Measurements from ENCODE around the gene RPL19. TPM values are rescaled to one million over a fixed set of nuclear protein-coding genes. Genes with fewer than 3 reads are reported as not detected.

Gene RPL19
- total RNA-seq, 6 donors from 2014 or later, result 1,356 to 1,902 (median 1,599) TPM

- Histone ChIP-seq H3K4me3 (no peak overlapping the region), H3K36me3 (peaks cover 21 to 22% (median 22%) of the 10 kb centered on the region in 4 donors), H3K27me3 (peaks cover 0 to 6% (median 0%) of the 10 kb centered on the region in 4 donors), H3K27ac (peak overlapping the region in 3 of 4 donors; percentile 1 to 86 (median 83)), H3K4me1 (peaks cover 17 to 54% (median 29%) of the 10 kb centered on the region in 4 donors), H3K9me3 (no peaks in the 10 kb centered on the region)
- 39 to 55% methylated on average over 2 to 7 of the region's 7 CpGs for WGBS, 2 donors
- DNase-seq (peak; percentile 59 to 77), ATAC-seq (ENCODE audit: low FRiP score in 2 of 2) (peak in 1 of 2 donors; percentile 47)
- no peak for TF ChIP-seq POLR2AphosphoS5 (IDR thresholded peaks at IDR 0.05)
- TF ChIP-seq CTCF (IDR thresholded peaks at IDR 0.05), result no peak
- peak in 1 of 4 donors; percentile 49 for TF ChIP-seq POLR2A (IDR thresholded peaks at IDR 0.05)
- TF ChIP-seq EP300 (IDR thresholded peaks at IDR 0.05), result no peak
These were observed 8.1 kb downstream of the RPL19 start for GRCh38 chr17:39208136-39208535.

DNA sequence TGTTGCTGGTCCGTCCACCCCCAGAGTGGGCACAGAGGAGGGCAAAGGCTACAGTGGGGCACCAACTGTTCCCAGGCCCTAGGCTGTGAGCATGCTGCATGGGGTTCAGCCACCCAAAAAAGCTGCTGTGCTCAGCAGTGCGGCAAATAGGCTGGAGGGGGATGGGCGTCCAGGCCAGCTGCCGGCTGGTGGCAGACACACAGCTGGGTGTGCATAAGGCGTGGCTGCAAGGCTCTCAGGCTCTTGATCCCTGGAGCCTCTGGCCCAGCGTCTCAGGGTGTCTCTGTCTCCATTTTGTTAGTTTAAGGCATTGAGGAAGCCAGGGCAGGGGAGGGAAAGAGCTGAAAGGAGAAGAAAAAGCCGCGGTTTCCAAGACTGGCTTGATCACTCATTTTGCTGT, 8.8 kb downstream of the RPL19 start:
- peaks cover 0 to 6% (median 0%) of the 10 kb centered on the region in 4 donors for H3K27me3 ChIP-seq
- 44 to 48% methylated on average over 8 of the region's 8 CpGs for WGBS, 2 donors
- peak; percentile 5 to 27 for ATAC-seq (ENCODE audit: low FRiP score in 2 of 2)
- peaks cover 14% of the 10 kb centered on the region in 4 donors for H3K36me3 ChIP-seq
- H3K4me1 ChIP-seq, result peaks cover 17 to 59% (median 31%) of the 10 kb centered on the region in 4 donors
- peak in 1 of 2 donors; percentile 71 for DNase-seq
- TF ChIP-seq EP300 (IDR thresholded peaks at IDR 0.05) (peak in 1 of 4 donors; percentile 14), POLR2A (IDR thresholded peaks at IDR 0.05) (no peak)
- H3K27ac ChIP-seq, result peak overlapping the region; percentile 36 to 86 (median 62)
- H3K4me3 ChIP-seq, result peak overlapping the region in 3 of 4 donors; percentile 26 to 46 (median 46)
- H3K9me3 ChIP-seq, result no peaks in the 10 kb centered on the region

- Histone ChIP-seq H3K36me3 (peaks cover 7 to 8% (median 8%) of the 10 kb centered on the region in 4 donors), H3K4me1 (peaks cover 17 to 59% (median 31%) of the 10 kb centered on the region in 4 donors), H3K27me3 (peaks cover 0 to 6% (median 0%) of the 10 kb centered on the region in 4 donors), H3K9me3 (no peaks in the 10 kb centered on the region), H3K27ac (peak overlapping the region; percentile 36 to 86 (median 62)), H3K4me3 (peak overlapping the region in 3 of 4 donors; percentile 26 to 46 (median 46))
- peak; percentile 49 to 84 for ATAC-seq (ENCODE audit: low FRiP score in 2 of 2)
- peak; percentile 92 to 94 for DNase-seq
- TF ChIP-seq POLR2A (IDR thresholded peaks at IDR 0.05), result peak in 1 of 4 donors; percentile 79
- TF ChIP-seq EP300 (IDR thresholded peaks at IDR 0.05), result peak in 1 of 4 donors; percentile 69
- TF ChIP-seq CTCF (IDR thresholded peaks at IDR 0.05), result no peak
- TF ChIP-seq POLR2AphosphoS5 (IDR thresholded peaks at IDR 0.05), result peak in 1 of 2 donors; percentile 71
- WGBS, 2 donors, result 0 to 1% methylated on average over 2 to 27 of the region's 39 CpGs
These were observed 9.4 kb downstream of the RPL19 start for GRCh38 chr17:39209317-39210092.

GRCh38 chr17:39210093-39210434, 10.0 kb downstream of the RPL19 start:
- no peak for TF ChIP-seq POLR2AphosphoS5 (IDR thresholded peaks at IDR 0.05)
- no peak for TF ChIP-seq CTCF (IDR thresholded peaks at IDR 0.05)
- TF ChIP-seq POLR2A (IDR thresholded peaks at IDR 0.05), result no peak
- TF ChIP-seq EP300 (IDR thresholded peaks at IDR 0.05), result no peak
- H3K4me1 ChIP-seq, result peaks cover 17 to 59% (median 31%) of the 10 kb centered on the region in 4 donors
- DNase-seq (no peak), ATAC-seq (ENCODE audit: low FRiP score in 2 of 2) (no peak)
- 25 to 29% methylated on average over 4 to 9 of the region's 22 CpGs for WGBS, 2 donors
- peaks cover 0 to 6% (median 0%) of the 10 kb centered on the region in 4 donors for H3K27me3 ChIP-seq
- peak overlapping the region; percentile 36 to 86 (median 62) for H3K27ac ChIP-seq
- H3K4me3 ChIP-seq, result peak overlapping the region in 3 of 4 donors; percentile 26 to 46 (median 46)
- H3K36me3 ChIP-seq, result peaks cover 2 to 3% (median 2%) of the 10 kb centered on the region in 4 donors
- no peaks in the 10 kb centered on the region for H3K9me3 ChIP-seq

DNA sequence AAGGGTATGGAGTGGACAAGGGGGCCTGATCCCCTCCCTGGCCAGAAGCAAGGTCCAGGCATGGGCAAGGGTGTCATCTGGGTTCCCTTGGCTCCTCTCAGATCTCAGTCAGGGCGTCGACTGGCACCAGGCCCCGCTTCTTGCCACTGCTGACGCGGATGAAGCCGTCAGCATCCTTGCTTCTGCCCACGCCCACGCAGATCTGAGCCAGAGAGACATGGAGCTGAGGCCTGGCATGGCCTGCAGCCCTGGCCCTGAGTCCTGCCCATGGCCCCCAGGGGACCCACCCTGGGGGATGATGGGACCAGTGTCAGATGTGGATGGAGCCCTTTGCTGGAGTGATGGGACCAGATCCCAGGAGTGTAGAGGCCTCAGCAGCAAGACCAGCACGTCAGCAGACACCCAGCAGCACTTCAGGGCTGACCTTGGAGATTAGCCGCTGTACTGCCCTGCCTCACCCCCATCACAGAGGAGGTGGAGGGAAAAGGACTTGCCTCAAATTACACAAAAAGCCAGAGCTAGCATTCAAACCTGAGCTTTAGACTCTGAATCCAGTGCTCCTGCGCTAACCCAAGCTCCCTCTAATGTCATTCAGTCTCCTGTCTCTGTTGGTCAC, 12.2 kb downstream of the RPL19 start:
- Histone ChIP-seq H3K36me3 (no peaks in the 10 kb centered on the region), H3K4me3 (no peak overlapping the region), H3K27ac (peak overlapping the region in 3 of 4 donors; percentile 29 to 81 (median 71)), H3K4me1 (peaks cover 17 to 56% (median 31%) of the 10 kb centered on the region in 4 donors), H3K27me3 (peaks cover 0 to 6% (median 0%) of the 10 kb centered on the region in 4 donors), H3K9me3 (no peaks in the 10 kb centered on the region)
- 57 to 79% methylated on average over 3 to 11 of the region's 11 CpGs for WGBS, 2 donors
- no peak for DNase-seq
- TF ChIP-seq EP300 (IDR thresholded peaks at IDR 0.05) (no peak), POLR2A (IDR thresholded peaks at IDR 0.05) (no peak)
- ATAC-seq (ENCODE audit: low FRiP score in 2 of 2), result no peak
